HepG2 (cell line): Measurements from ENCODE around the gene NINJ2. TPM values are rescaled to one million over a fixed set of nuclear protein-coding genes. Genes with fewer than 3 reads are reported as not detected.

ENCODE experiments used
- BRCA1 ChIP-seq: sonication (generic); formaldehyde crosslinking; IDR thresholded peaks from 2 replicates; pipeline ENCODE4 v1.4.0; 2020; ENCODE audit warnings: missing genetic modification reagents
- DNMT3B ChIP-seq: conservative IDR thresholded peaks from 2 replicates; pipeline ENCODE4 v1.6.1; 2016; ENCODE audit warnings: missing biosample characterization, control low read depth
- FOSL2 ChIP-seq: sonication (generic); formaldehyde crosslinking; IDR thresholded peaks from 2 replicates; pipeline ENCODE4 v1.4.0; 2020; ENCODE audit warnings: missing genetic modification reagents
- JUND ChIP-seq: sonication (generic); formaldehyde crosslinking; IDR thresholded peaks from 2 replicates; pipeline ENCODE4 v1.8.0; 2022; ENCODE audit warnings: mild to moderate bottlenecking, missing genetic modification reagents
- KLF6 ChIP-seq: IDR thresholded peaks from 2 replicates; pipeline ENCODE4 v1.8.0; 2016; ENCODE audit warnings: missing biosample characterization, missing genetic modification reagents
- MAFG ChIP-seq: sonication (generic); formaldehyde crosslinking; IDR thresholded peaks from 2 replicates; pipeline ENCODE4 v1.5.1; 2020; ENCODE audit warnings: mild to moderate bottlenecking, missing genetic modification reagents
- NAIF1 ChIP-seq: sonication (generic); formaldehyde crosslinking; IDR thresholded peaks from 2 replicates; pipeline ENCODE4 v1.5.0; 2020; ENCODE audit warnings: mild to moderate bottlenecking, missing genetic modification reagents, borderline replicate concordance
- NCOA1 ChIP-seq: sonication (generic); formaldehyde crosslinking; IDR thresholded peaks from 2 replicates; pipeline ENCODE4 v1.9.0; 2021; ENCODE audit warnings: missing genetic modification reagents
- PAF1 ChIP-seq: IDR thresholded peaks from 2 replicates; pipeline ENCODE4 v1.6.1; 2016; ENCODE audit warnings: missing genetic modification reagents, missing compliant biosample characterization
- POLR2AphosphoS5 ChIP-seq: IDR thresholded peaks from 2 replicates; pipeline ENCODE4 v1.6.1; 2012; ENCODE audit warnings: low read depth, low read length
- SPEN ChIP-seq: sonication (generic); formaldehyde crosslinking; IDR thresholded peaks from 2 replicates; pipeline ENCODE4 v1.5.1; 2020; ENCODE audit warnings: low read depth, mild to moderate bottlenecking, missing genetic modification reagents
- ZFP1 ChIP-seq: IDR thresholded peaks from 2 replicates; pipeline ENCODE4 v1.6.1; 2016
- ZMAT3 ChIP-seq: sonication (generic); formaldehyde crosslinking; conservative IDR thresholded peaks from 2 replicates; pipeline ENCODE4 v1.7.0; 2021; ENCODE audit warnings: missing genetic modification reagents
- ZNF335 ChIP-seq: sonication (generic); formaldehyde crosslinking; IDR thresholded peaks from 2 replicates; pipeline ENCODE4 v1.4.0; 2020; ENCODE audit warnings: missing genetic modification reagents
- ZNF350 ChIP-seq: sonication (generic); formaldehyde crosslinking; IDR thresholded peaks from 2 replicates; pipeline ENCODE4 v1.4.0; 2020; ENCODE audit warnings: mild to moderate bottlenecking, low read depth, missing genetic modification reagents, borderline replicate concordance
- ZNF777 ChIP-seq: sonication (generic); formaldehyde crosslinking; IDR thresholded peaks from 2 replicates; pipeline ENCODE4 v1.4.0; 2020; ENCODE audit warnings: missing genetic modification reagents
- polyA plus RNA-seq, 8 experiments: library from polyadenylated mRNA; depleted of rRNA in 3 of 8; stranded (reverse) in 7 of 8; unstranded in 1 of 8; fragments of >200 nt; fragmentation: Illumina TruSeq in 4 of 8; extraction: Trizol in 4 of 8; gene quantifications; 2 replicates each; pipeline versions ENCODE4 v1.2.1 to v1.2.3, GENCODE V29; 2011 to 2016; ENCODE audit warnings: low read depth in 4 of 8, missing spikeins in 1 of 8, mixed read lengths in 1 of 8; ENCODE audit not compliant: insufficient read depth in 1 of 8
- total RNA-seq, 5 experiments: library from RNA; depleted of rRNA; stranded (reverse); fragments of >200 nt; fragmentation: Illumina TruSeq; extraction: Trizol; gene quantifications; 2 replicates each; pipeline ENCODE4 v1.2.3, GENCODE V29; 2016; ENCODE audit warnings: low read depth in 1 of 5
- TF ChIP-seq, protein P1 (sequence below): sonication (generic); formaldehyde crosslinking; conservative IDR thresholded peaks from 2 replicates; pipeline ENCODE4 v1.4.0; 2020; ENCODE audit warnings: missing genetic modification reagents
- TF ChIP-seq, protein P2 (sequence below): sonication (generic); formaldehyde crosslinking; IDR thresholded peaks from 2 replicates; pipeline ENCODE4 v1.5.1; 2020; ENCODE audit warnings: missing genetic modification reagents, mild to moderate bottlenecking, borderline replicate concordance
- TF ChIP-seq, protein P3 (sequence below): sonication (generic); formaldehyde crosslinking; conservative IDR thresholded peaks from 2 replicates; pipeline ENCODE4 v1.8.0; 2022; ENCODE audit warnings: missing genetic modification reagents
- TF ChIP-seq, protein P4 (sequence below): sonication (generic); formaldehyde crosslinking; IDR thresholded peaks from 2 replicates; pipeline ENCODE4 v1.4.0; 2020; ENCODE audit warnings: missing genetic modification reagents
- TF ChIP-seq, protein P5 (sequence below): sonication (generic); formaldehyde crosslinking; IDR thresholded peaks from 2 replicates; pipeline ENCODE4 v1.4.0; 2020; ENCODE audit warnings: mild to moderate bottlenecking, missing genetic modification reagents
- TF ChIP-seq, protein P6 (sequence below): sonication (generic); formaldehyde crosslinking; IDR thresholded peaks from 2 replicates; pipeline ENCODE4 v1.5.1; 2020; ENCODE audit warnings: missing genetic modification reagents, mild to moderate bottlenecking, borderline replicate concordance

Gene NINJ2
- total and polyA plus RNA-seq, 2 of the 13 experiments (the other 11 are each of a cell fraction or from before 2014, with no cell fraction given): 0.62 to 3.8 TPM

DNA sequence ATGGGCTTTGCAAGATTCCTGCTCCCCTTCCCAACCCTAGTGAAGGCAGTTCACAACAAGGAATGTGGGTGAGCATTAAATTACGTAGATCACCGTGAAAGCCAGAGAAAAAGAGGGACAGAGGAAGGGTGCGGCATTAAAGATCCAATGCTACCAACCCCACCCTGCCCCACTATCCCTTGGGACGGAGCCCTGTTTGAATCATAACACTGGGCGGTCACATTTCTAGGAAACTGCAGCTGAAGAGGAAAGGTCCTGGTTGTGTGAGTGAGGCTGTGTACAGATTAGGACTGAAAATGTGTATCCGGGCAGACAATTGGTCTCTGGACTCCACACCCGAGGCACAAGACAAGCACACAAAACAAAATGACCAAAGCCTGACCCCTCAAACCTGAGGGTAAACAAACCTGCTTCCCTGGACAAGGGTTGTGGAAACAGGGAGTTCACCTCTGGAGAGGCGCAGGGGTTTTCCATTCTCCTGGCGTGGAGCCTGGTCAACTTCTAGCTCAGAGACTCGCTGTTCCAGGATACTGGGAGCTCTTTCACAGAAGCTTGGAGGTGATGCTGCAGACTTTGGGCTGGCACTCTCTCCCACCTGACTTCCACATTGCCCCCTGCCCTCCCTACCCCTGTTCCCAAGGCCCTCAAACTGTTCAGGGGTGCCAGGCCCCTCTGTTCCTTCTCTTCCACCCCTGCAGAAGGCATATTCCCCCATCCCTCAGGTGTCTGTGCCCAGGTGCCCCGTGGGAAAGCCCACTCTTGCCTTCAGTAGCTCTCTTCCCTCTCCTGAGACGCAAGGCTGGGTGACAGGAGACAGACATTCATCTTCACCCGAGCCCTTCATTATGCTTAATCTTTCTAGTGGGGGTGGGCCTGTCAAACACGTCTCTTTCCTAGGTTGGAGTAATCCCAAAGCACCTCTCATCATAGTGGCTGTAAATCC, 16.5 kb downstream of the NINJ2 start (continued):
- TF ChIP-seq, protein P1, sequence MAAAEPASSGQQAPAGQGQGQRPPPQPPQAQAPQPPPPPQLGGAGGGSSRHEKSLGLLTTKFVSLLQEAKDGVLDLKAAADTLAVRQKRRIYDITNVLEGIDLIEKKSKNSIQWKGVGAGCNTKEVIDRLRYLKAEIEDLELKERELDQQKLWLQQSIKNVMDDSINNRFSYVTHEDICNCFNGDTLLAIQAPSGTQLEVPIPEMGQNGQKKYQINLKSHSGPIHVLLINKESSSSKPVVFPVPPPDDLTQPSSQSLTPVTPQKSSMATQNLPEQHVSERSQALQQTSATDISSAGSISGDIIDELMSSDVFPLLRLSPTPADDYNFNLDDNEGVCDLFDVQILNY (CRISPR knock-in tag): no peak
- peak; percentile 75; the same call in 1 of the 2 replicates for TF ChIP-seq ZNF335
- no peak for TF ChIP-seq PAF1 (CRISPR knock-in tag)
- TF ChIP-seq, protein P2, sequence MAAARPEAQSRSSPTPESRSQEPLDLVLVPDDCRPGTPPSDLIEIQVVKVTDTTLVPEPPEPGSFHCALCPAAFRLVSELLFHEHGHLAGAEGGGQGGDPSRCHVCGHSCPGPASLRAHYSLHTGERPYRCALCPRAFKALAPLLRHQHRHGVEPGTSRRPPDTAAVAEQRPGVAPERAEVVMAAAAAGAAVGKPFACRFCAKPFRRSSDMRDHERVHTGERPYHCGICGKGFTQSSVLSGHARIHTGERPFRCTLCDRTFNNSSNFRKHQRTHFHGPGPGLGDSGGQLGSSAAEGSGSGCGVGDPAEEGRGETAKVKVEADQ (CRISPR knock-in tag): no peak
- TF ChIP-seq, protein P3, sequence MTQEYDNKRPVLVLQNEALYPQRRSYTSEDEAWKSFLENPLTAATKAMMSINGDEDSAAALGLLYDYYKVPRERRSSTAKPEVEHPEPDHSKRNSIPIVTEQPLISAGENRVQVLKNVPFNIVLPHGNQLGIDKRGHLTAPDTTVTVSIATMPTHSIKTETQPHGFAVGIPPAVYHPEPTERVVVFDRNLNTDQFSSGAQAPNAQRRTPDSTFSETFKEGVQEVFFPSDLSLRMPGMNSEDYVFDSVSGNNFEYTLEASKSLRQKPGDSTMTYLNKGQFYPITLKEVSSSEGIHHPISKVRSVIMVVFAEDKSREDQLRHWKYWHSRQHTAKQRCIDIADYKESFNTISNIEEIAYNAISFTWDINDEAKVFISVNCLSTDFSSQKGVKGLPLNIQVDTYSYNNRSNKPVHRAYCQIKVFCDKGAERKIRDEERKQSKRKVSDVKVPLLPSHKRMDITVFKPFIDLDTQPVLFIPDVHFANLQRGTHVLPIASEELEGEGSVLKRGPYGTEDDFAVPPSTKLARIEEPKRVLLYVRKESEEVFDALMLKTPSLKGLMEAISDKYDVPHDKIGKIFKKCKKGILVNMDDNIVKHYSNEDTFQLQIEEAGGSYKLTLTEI (CRISPR knock-in tag): no peak
- TF ChIP-seq, protein P4, sequence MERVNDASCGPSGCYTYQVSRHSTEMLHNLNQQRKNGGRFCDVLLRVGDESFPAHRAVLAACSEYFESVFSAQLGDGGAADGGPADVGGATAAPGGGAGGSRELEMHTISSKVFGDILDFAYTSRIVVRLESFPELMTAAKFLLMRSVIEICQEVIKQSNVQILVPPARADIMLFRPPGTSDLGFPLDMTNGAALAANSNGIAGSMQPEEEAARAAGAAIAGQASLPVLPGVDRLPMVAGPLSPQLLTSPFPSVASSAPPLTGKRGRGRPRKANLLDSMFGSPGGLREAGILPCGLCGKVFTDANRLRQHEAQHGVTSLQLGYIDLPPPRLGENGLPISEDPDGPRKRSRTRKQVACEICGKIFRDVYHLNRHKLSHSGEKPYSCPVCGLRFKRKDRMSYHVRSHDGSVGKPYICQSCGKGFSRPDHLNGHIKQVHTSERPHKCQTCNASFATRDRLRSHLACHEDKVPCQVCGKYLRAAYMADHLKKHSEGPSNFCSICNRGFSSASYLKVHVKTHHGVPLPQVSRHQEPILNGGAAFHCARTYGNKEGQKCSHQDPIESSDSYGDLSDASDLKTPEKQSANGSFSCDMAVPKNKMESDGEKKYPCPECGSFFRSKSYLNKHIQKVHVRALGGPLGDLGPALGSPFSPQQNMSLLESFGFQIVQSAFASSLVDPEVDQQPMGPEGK (CRISPR knock-in tag): peak; percentile 51; the same call in 1 of the 2 replicates
- TF ChIP-seq ZNF350: no peak
- peak; percentile 50; the same call in 1 of the 2 replicates for TF ChIP-seq POLR2AphosphoS5
- TF ChIP-seq, protein P5, sequence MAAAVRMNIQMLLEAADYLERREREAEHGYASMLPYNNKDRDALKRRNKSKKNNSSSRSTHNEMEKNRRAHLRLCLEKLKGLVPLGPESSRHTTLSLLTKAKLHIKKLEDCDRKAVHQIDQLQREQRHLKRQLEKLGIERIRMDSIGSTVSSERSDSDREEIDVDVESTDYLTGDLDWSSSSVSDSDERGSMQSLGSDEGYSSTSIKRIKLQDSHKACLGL (CRISPR knock-in tag): no peak
- 0 out of 2 replicates have a peak, but pooled peaks have one; percentile 55 for TF ChIP-seq KLF6 (CRISPR knock-in tag)
- TF ChIP-seq JUND: peak; percentile 78
- TF ChIP-seq BRCA1 (CRISPR knock-in tag): no peak
- peak; percentile 62; the same call in 1 of the 2 replicates for TF ChIP-seq NAIF1 (CRISPR knock-in tag)
- peak; percentile 79 for TF ChIP-seq FOSL2
- no peak; the same call in 1 of the 2 replicates for TF ChIP-seq ZFP1
- TF ChIP-seq ZMAT3 (CRISPR knock-in tag): peak; percentile 81; the same call in 1 of the 2 replicates
- TF ChIP-seq NCOA1 (CRISPR knock-in tag): no peak
- TF ChIP-seq SPEN (CRISPR knock-in tag): peak; percentile 91
- TF ChIP-seq, protein P6, sequence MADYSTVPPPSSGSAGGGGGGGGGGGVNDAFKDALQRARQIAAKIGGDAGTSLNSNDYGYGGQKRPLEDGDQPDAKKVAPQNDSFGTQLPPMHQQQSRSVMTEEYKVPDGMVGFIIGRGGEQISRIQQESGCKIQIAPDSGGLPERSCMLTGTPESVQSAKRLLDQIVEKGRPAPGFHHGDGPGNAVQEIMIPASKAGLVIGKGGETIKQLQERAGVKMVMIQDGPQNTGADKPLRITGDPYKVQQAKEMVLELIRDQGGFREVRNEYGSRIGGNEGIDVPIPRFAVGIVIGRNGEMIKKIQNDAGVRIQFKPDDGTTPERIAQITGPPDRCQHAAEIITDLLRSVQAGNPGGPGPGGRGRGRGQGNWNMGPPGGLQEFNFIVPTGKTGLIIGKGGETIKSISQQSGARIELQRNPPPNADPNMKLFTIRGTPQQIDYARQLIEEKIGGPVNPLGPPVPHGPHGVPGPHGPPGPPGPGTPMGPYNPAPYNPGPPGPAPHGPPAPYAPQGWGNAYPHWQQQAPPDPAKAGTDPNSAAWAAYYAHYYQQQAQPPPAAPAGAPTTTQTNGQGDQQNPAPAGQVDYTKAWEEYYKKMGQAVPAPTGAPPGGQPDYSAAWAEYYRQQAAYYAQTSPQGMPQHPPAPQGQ (CRISPR knock-in tag): no peak
- no peak for TF ChIP-seq ZNF777 (CRISPR knock-in tag)
- TF ChIP-seq MAFG (CRISPR knock-in tag): 0 out of 2 replicates have a peak, but pooled peaks have one; percentile 34
- no peak for TF ChIP-seq DNMT3B (CRISPR knock-in tag)
